T-helper 17 cell (primary cell): ENCODE measurements around the gene GPR37. TPM values are rescaled to one million over a fixed set of nuclear protein-coding genes. Genes with fewer than 3 reads are reported as not detected.

Source experiments
- ATAC-seq: fragments of 150-1000 bp; cut with Tn5 transposase; 2 replicates; pipeline ENCODE4 v1.10.0; 2021; ENCODE audit warnings: mild to moderate bottlenecking, moderate library complexity
- DNase-seq, 3 donors: peaks; one replicate each; pipeline versions ENCODE4 v3.0.0 to v3.0.0-alpha.2; 2020 to 2021
- H3K9me3 ChIP-seq: one replicate; pipeline ENCODE4 v1.7.0; 2013; ENCODE audit warnings: low read length, mild to moderate bottlenecking; ENCODE audit not compliant: control insufficient read depth, poor library complexity, severe bottlenecking
- H3K27ac Mint-ChIP-seq: one replicate; pipeline ENCODE4 v1.8.0; 2022; ENCODE audit warnings: mild to moderate bottlenecking, moderate library complexity, mixed read lengths
- H3K27me3 Mint-ChIP-seq: one replicate; pipeline ENCODE4 v1.8.0; 2022; ENCODE audit warnings: mixed read lengths
- H3K36me3 Mint-ChIP-seq: one replicate; pipeline ENCODE4 v1.8.0; 2022; ENCODE audit warnings: low read depth, mixed read lengths
- H3K4me1 Mint-ChIP-seq: one replicate; pipeline ENCODE4 v1.8.0; 2022; ENCODE audit warnings: mild to moderate bottlenecking, mixed read lengths
- H3K4me3 Mint-ChIP-seq: one replicate; pipeline ENCODE4 v1.8.0; 2022; ENCODE audit warnings: mild to moderate bottlenecking, moderate library complexity, mixed read lengths
- total RNA-seq, 4 donors: library from RNA in 2 of 4; stranded (reverse) in 2 of 4; gene quantifications; one replicate each; pipeline ENCODE4 v1.2.3 and lab custom pipeline; 2022 to 2026

Gene GPR37
- total RNA-seq, 2 donors from 2014 or later = not detected

GRCh38 chr7:124790645-124791044, 25.1 kb upstream of the GPR37 start:
- ATAC-seq (no peak), DNase-seq (no peak)
- peaks cover 4% of the 10 kb centered on the region for H3K4me1 Mint-ChIP-seq
- H3K36me3 Mint-ChIP-seq = peaks cover 2% of the 10 kb centered on the region
- no peaks in the 10 kb centered on the region for H3K9me3 ChIP-seq
- no peak overlapping the region for H3K27ac Mint-ChIP-seq
- H3K4me3 Mint-ChIP-seq = no peak overlapping the region
- peaks cover 53% of the 10 kb centered on the region for H3K27me3 Mint-ChIP-seq

- no peaks in the 10 kb centered on the region for H3K9me3 ChIP-seq
- no peak overlapping the region for H3K4me3 Mint-ChIP-seq
- ATAC-seq (no peak), DNase-seq (no peak)
- no peak overlapping the region for H3K27ac Mint-ChIP-seq
- peaks cover 4% of the 10 kb centered on the region for H3K4me1 Mint-ChIP-seq
- H3K36me3 Mint-ChIP-seq = peaks cover 2% of the 10 kb centered on the region
- H3K27me3 Mint-ChIP-seq = peaks cover 26% of the 10 kb centered on the region
Observed at GRCh38 chr7:124785994-124786393, 20.4 kb upstream of the GPR37 start.

GRCh38 chr7:124784879-124785818, 19.6 kb upstream of the GPR37 start:
- H3K27me3 Mint-ChIP-seq = peaks cover 17% of the 10 kb centered on the region
- peaks cover 2% of the 10 kb centered on the region for H3K36me3 Mint-ChIP-seq
- H3K9me3 ChIP-seq = no peaks in the 10 kb centered on the region
- ATAC-seq (no peak), DNase-seq (no peak)
- no peaks in the 10 kb centered on the region for H3K4me1 Mint-ChIP-seq
- no peak overlapping the region for H3K27ac Mint-ChIP-seq
- no peak overlapping the region for H3K4me3 Mint-ChIP-seq

GRCh38 chr7:124783271-124783670, 17.7 kb upstream of the GPR37 start:
- ATAC-seq (no peak), DNase-seq (no peak)
- H3K4me3 Mint-ChIP-seq = no peak overlapping the region
- H3K4me1 Mint-ChIP-seq = no peaks in the 10 kb centered on the region
- H3K9me3 ChIP-seq = no peaks in the 10 kb centered on the region
- peaks cover 19% of the 10 kb centered on the region for H3K27me3 Mint-ChIP-seq
- H3K36me3 Mint-ChIP-seq = peaks cover 2% of the 10 kb centered on the region
- H3K27ac Mint-ChIP-seq = no peak overlapping the region

- Mint-ChIP-seq H3K4me3 (no peak overlapping the region), H3K27ac (no peak overlapping the region), H3K4me1 (no peaks in the 10 kb centered on the region), H3K36me3 (peaks cover under 1% of the 10 kb centered on the region), H3K27me3 (peaks cover 21% of the 10 kb centered on the region)
- no peak for DNase-seq
- no peaks in the 10 kb centered on the region for H3K9me3 ChIP-seq
- no peak for ATAC-seq
Observed at GRCh38 chr7:124781907-124782734, 16.5 kb upstream of the GPR37 start.

GRCh38 chr7:124781418-124781817, 15.8 kb upstream of the GPR37 start:
- H3K9me3 ChIP-seq = no peaks in the 10 kb centered on the region
- peaks cover 18% of the 10 kb centered on the region for H3K27me3 Mint-ChIP-seq
- H3K4me1 Mint-ChIP-seq = no peaks in the 10 kb centered on the region
- ATAC-seq (no peak), DNase-seq (no peak)
- H3K27ac Mint-ChIP-seq = no peak overlapping the region
- H3K4me3 Mint-ChIP-seq = no peak overlapping the region
- no peaks in the 10 kb centered on the region for H3K36me3 Mint-ChIP-seq

- ATAC-seq = no peak
- Mint-ChIP-seq H3K27ac (no peak overlapping the region), H3K27me3 (peaks cover 18% of the 10 kb centered on the region), H3K4me3 (no peak overlapping the region), H3K4me1 (no peaks in the 10 kb centered on the region), H3K36me3 (no peaks in the 10 kb centered on the region)
- DNase-seq = no peak
- H3K9me3 ChIP-seq = no peaks in the 10 kb centered on the region
Observed at GRCh38 chr7:124780608-124781007, 15.0 kb upstream of the GPR37 start.

GRCh38 chr7:124780056-124780455, 14.5 kb upstream of the GPR37 start:
- no peak overlapping the region for H3K4me3 Mint-ChIP-seq
- H3K9me3 ChIP-seq = no peaks in the 10 kb centered on the region
- no peak for ATAC-seq
- H3K27me3 Mint-ChIP-seq = peaks cover 18% of the 10 kb centered on the region
- H3K36me3 Mint-ChIP-seq = no peaks in the 10 kb centered on the region
- DNase-seq = no peak
- no peak overlapping the region for H3K27ac Mint-ChIP-seq
- H3K4me1 Mint-ChIP-seq = no peaks in the 10 kb centered on the region

GRCh38 chr7:124779620-124780019, 14.0 kb upstream of the GPR37 start:
- DNase-seq (no peak), ATAC-seq (no peak)
- peaks cover 18% of the 10 kb centered on the region for H3K27me3 Mint-ChIP-seq
- H3K4me1 Mint-ChIP-seq = no peaks in the 10 kb centered on the region
- no peaks in the 10 kb centered on the region for H3K36me3 Mint-ChIP-seq
- no peaks in the 10 kb centered on the region for H3K9me3 ChIP-seq
- H3K27ac Mint-ChIP-seq = no peak overlapping the region
- no peak overlapping the region for H3K4me3 Mint-ChIP-seq

- no peak for ATAC-seq
- Mint-ChIP-seq H3K36me3 (no peaks in the 10 kb centered on the region), H3K27me3 (peaks cover 19% of the 10 kb centered on the region), H3K4me3 (no peak overlapping the region), H3K4me1 (no peaks in the 10 kb centered on the region), H3K27ac (no peak overlapping the region)
- no peaks in the 10 kb centered on the region for H3K9me3 ChIP-seq
- DNase-seq = no peak
Observed at GRCh38 chr7:124779194-124779593, 13.6 kb upstream of the GPR37 start.

GRCh38 chr7:124777268-124777667, 11.7 kb upstream of the GPR37 start:
- no peaks in the 10 kb centered on the region for H3K9me3 ChIP-seq
- ATAC-seq (no peak), DNase-seq (no peak)
- no peaks in the 10 kb centered on the region for H3K4me1 Mint-ChIP-seq
- no peak overlapping the region for H3K4me3 Mint-ChIP-seq
- H3K36me3 Mint-ChIP-seq = no peaks in the 10 kb centered on the region
- no peak overlapping the region for H3K27ac Mint-ChIP-seq
- H3K27me3 Mint-ChIP-seq = peaks cover 39% of the 10 kb centered on the region

- no peaks in the 10 kb centered on the region for H3K36me3 Mint-ChIP-seq
- H3K27ac Mint-ChIP-seq = no peak overlapping the region
- H3K4me3 Mint-ChIP-seq = no peak overlapping the region
- H3K27me3 Mint-ChIP-seq = peaks cover 50% of the 10 kb centered on the region
- DNase-seq = no peak
- H3K4me1 Mint-ChIP-seq = no peaks in the 10 kb centered on the region
- H3K9me3 ChIP-seq = no peaks in the 10 kb centered on the region
- ATAC-seq = no peak
Observed at GRCh38 chr7:124776153-124776552, 10.6 kb upstream of the GPR37 start.

- Mint-ChIP-seq H3K4me1 (no peaks in the 10 kb centered on the region), H3K27ac (no peak overlapping the region), H3K4me3 (no peak overlapping the region), H3K27me3 (peaks cover 57% of the 10 kb centered on the region), H3K36me3 (no peaks in the 10 kb centered on the region)
- H3K9me3 ChIP-seq = no peaks in the 10 kb centered on the region
- DNase-seq (no peak), ATAC-seq (no peak)
Observed at GRCh38 chr7:124775422-124775821, 9.8 kb upstream of the GPR37 start.
